NT2/D1 (cell line): ENCODE data around the gene POLE.

Source experiments
- DNase-seq: peaks from one replicate; pipeline ENCODE4 v3.0.0-alpha.2; 2011; ENCODE audit warnings: low read depth, low spot score
- H3K27me3 ChIP-seq: 2 replicates; pipeline ENCODE4 v1.6.0; 2011; ENCODE audit warnings: mild to moderate bottlenecking; ENCODE audit not compliant: insufficient read length, insufficient read depth
- H3K36me3 ChIP-seq: 2 replicates; pipeline ENCODE4 v1.6.1; 2011; ENCODE audit warnings: mild to moderate bottlenecking, low read length, mixed read lengths; ENCODE audit not compliant: insufficient read depth, insufficient read length
- H3K4me1 ChIP-seq: 2 replicates; pipeline ENCODE4 v1.5.1; 2011; ENCODE audit not compliant: insufficient read depth, insufficient read length
- H3K4me3 ChIP-seq: 2 replicates; pipeline ENCODE4 v1.5.1; 2011; ENCODE audit warnings: low read depth; ENCODE audit not compliant: insufficient read length
- H3K9ac ChIP-seq: 2 replicates; pipeline ENCODE4 v1.6.0; 2011; ENCODE audit warnings: low read depth; ENCODE audit not compliant: insufficient read length
- H3K9me3 ChIP-seq: 2 replicates; pipeline ENCODE4 v1.5.1; 2011; ENCODE audit warnings: mild to moderate bottlenecking, low read length; ENCODE audit not compliant: insufficient read depth
- SUZ12 ChIP-seq: IDR thresholded peaks from 2 replicates; pipeline ENCODE4 v1.6.1; 2011; ENCODE audit not compliant: insufficient read length, insufficient read depth; ENCODE audit errors: extremely low read depth
- YY1 ChIP-seq: IDR thresholded peaks from 2 replicates; pipeline ENCODE4 v1.6.1; 2011; ENCODE audit not compliant: insufficient read length, insufficient read depth
- ZNF274 ChIP-seq: IDR thresholded peaks from 2 replicates; pipeline ENCODE4 v1.6.1; 2011; ENCODE audit warnings: mild to moderate bottlenecking, low read depth, low read length

POLE gene

DNA sequence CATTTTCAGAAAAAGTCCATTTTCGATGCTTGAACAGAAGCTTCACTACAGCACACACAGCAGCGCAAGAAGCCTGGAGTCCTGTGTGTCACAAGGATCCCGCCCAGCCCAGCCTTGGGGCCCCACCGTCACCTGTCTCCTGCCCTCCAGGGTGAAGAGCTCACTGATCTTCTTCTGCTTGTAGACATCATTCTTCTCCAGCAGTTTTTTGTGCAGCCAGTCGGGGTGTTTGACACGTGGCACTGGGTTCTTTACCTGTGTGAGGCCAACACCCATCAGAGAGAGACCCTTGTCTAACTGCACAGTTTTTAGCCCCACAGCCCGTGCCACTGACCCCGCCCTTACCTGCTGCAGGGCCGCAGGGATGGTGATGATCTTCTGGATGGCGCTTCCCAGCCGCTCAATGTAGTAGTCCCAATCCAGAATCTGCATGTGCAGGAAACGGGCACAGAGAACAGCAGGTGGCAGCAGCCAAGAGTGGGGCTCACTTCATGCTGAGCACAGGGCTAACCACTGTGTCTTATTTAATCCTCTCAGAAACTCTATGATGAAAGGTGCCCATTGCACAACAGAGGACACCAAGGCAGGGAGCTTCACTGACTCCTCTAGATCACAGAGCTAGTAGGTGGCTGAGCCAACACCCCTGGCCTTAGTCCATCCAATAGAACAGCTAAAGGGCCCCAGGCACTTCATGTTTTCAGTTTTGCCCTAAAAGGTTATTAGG, 30.0 kb downstream of the POLE start:
- H3K36me3 ChIP-seq = peaks cover 98% of the 10 kb centered on the region
- no peak for DNase-seq
- H3K4me3 ChIP-seq = no peak overlapping the region
- H3K4me1 ChIP-seq = no peaks in the 10 kb centered on the region
- TF ChIP-seq ZNF274 (no peak), YY1 (no peak), SUZ12 (no peak)
- no peak overlapping the region for H3K9ac ChIP-seq
- H3K9me3 ChIP-seq = no peaks in the 10 kb centered on the region
- H3K27me3 ChIP-seq = no peaks in the 10 kb centered on the region

DNA sequence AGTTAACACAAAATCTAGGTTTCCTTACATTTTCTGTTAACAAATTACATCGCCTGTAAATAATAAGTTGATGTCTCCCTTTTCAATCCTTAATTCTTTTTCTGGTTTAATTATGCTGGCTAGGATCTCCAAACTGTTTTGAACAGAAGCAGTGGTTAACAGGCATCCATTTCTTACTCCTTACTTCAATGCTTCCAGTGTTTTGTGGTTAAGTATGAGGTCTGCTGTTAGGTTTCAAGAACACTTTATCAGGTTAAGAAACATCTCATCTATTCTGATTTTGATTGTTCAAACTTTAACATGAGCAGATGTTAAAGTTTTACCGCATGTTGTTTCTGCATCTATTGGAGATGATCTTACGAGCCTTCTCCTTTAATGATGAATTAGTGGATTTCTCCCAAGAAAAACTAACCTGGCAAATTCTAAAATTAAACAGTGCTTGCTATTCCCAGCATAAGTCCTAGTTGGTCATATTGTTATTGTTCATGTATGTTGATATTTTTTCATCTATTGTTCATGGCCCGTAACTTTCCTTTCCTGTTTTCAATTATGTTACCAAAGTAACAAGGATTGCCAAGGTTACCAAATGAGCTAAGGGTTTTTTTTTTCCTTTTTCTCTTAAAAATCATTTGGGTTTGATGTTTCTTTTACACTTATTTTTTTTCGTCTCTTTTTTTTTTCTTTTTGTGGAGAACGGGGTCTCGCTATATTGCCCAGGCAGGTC, 33.4 kb downstream of the POLE start:
- no peak for DNase-seq
- no peak for TF ChIP-seq SUZ12
- TF ChIP-seq YY1 = no peak
- no peak overlapping the region for H3K9ac ChIP-seq
- H3K27me3 ChIP-seq = no peaks in the 10 kb centered on the region
- no peak overlapping the region for H3K4me3 ChIP-seq
- H3K9me3 ChIP-seq = no peaks in the 10 kb centered on the region
- no peaks in the 10 kb centered on the region for H3K4me1 ChIP-seq
- H3K36me3 ChIP-seq = peaks cover 95% of the 10 kb centered on the region

DNA sequence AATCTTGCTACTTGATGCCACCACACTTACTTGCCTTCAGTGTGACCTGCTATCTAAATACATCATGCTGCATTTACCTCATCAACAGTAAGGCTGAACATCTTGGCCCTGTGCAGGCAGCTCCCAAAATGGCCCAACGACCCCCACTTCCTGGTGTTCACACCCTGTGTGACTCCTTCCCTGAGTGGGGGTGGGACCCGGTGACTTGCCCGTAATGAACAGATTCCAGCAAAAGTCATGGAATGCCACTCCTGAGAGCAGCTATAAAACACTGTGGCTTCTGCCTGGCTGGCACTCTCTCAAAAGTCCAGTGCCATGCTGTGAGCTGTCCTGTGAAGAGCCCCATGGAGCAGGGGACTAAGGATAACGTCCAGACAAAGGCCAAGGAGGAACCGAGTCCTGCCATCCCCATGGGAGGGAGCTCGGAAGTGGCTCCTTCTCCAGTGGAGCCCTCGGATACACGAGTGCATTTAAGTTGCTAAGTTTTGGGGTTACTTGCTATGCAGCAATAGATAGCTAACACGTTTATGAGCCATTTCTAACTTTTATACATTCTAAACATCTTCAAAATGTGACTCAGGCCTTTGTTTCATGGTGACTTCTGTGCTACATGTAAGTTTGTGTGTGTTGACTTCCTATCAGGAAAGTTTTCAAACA, 35.6 kb downstream of the POLE start:
- DNase-seq = no peak
- Histone ChIP-seq H3K9me3 (no peaks in the 10 kb centered on the region), H3K4me1 (no peaks in the 10 kb centered on the region), H3K27me3 (no peaks in the 10 kb centered on the region), H3K36me3 (peaks cover 94% of the 10 kb centered on the region), H3K4me3 (no peak overlapping the region), H3K9ac (no peak overlapping the region)
- no peak for TF ChIP-seq YY1
- no peak for TF ChIP-seq ZNF274
- TF ChIP-seq SUZ12 = no peak

DNA sequence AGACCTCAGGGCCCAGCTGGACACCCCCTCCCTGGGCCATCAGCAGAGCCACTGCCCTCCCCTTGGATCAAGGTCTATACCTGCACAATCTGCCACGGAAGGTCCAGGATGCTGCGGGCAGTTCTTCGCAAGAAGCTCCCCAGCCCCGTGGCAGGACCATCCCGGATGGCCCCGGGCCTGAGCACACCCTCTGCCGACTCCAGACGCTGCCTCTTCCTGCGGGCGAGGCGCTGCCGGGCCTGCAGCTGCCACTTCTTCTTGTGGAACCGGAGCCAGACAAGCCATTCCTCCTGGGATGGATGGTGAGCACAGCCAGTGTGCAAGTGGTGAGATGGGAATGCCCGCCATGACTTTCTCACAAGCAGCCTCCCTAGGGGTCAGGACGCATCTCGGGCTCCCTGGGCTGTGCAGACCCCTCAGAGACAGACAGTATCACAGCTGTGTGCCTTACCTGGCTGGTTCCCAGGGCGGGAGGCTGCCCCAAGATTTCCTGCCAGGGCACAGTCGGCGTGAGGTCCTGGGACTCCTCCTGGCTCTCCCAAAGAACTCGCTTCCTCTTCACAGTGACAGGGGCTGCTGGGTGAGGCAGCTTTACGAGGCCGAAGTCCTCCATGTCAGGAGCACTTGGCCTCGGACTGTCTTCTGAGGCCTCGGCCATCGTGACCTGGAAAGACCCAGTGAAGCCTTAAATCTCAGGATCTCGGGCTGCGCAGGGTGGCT, 37.8 kb downstream of the POLE start:
- Histone ChIP-seq H3K36me3 (peaks cover 87% of the 10 kb centered on the region), H3K27me3 (no peaks in the 10 kb centered on the region)

DNA sequence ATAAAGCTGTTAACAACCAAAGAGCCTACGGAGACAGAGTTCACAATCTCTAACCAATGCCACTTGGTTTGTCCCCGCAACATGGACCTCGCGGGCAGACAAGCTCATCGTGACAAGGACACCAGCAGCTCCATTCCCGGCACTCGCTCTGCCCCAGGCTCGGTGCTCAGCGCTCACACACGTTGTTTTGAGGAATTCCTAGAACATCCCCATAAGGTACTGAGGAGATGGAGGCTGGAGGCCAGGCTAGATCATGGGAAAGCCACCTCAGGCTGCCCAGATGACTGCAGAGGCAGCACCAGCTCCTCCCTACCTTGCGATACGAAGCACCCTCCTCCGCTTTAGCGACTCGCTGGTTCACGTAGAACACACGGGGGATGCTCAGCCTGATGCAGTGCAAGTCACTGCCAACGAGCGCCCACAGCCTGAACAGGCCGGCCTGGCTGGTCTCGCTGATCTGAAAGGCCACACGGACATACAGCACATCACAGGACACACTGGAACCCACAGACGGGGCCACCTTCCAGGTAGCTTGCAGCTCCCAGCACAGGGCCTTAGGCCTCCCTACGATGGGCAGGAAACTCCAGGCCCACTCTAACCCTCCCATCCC, 38.4 kb downstream of the POLE start:
- Histone ChIP-seq H3K36me3 (peaks cover 87% of the 10 kb centered on the region), H3K4me1 (no peaks in the 10 kb centered on the region), H3K27me3 (no peaks in the 10 kb centered on the region), H3K9ac (no peak overlapping the region), H3K4me3 (no peak overlapping the region), H3K9me3 (no peaks in the 10 kb centered on the region)
- DNase-seq = no peak
- TF ChIP-seq ZNF274 (no peak), SUZ12 (no peak), YY1 (no peak)

More for the DNA sequence above, 37.8 kb downstream of the POLE start:
- TF ChIP-seq ZNF274 = no peak
- TF ChIP-seq YY1 = no peak
- Histone ChIP-seq H3K9ac (no peak overlapping the region), H3K9me3 (no peaks in the 10 kb centered on the region), H3K4me1 (no peaks in the 10 kb centered on the region), H3K4me3 (no peak overlapping the region)
- no peak for DNase-seq

GRCh38 chr12:132647858-132648257, 39.3 kb downstream of the POLE start:
- TF ChIP-seq SUZ12 (no peak), ZNF274 (no peak), YY1 (no peak)
- H3K9me3 ChIP-seq = no peaks in the 10 kb centered on the region
- no peaks in the 10 kb centered on the region for H3K4me1 ChIP-seq
- DNase-seq = no peak
- peaks cover 87% of the 10 kb centered on the region for H3K36me3 ChIP-seq
- no peaks in the 10 kb centered on the region for H3K27me3 ChIP-seq
- no peak overlapping the region for H3K9ac ChIP-seq
- no peak overlapping the region for H3K4me3 ChIP-seq
